Ovary (tissue), 9 donors: ENCODE measurements around the gene TSFM. TPM values are rescaled to one million over a fixed set of nuclear protein-coding genes. Genes with fewer than 3 reads are reported as not detected.

Experiments
- DNase-seq, 5 donors: peaks; one replicate each; pipeline ENCODE4 v3.0.0-alpha.2; 2019 to 2020
- H3K27ac ChIP-seq, 2 donors: fragments of 200-600 bp; one replicate each; pipeline versions ENCODE4 v1.5.1 to v1.8.0; 2019 to 2022
- H3K27me3 ChIP-seq: fragments of 200-600 bp; one replicate; pipeline ENCODE4 v1.8.0; 2022
- H3K36me3 ChIP-seq: fragments of 200-600 bp; sonication (generic); one replicate; pipeline ENCODE4 v1.5.1; 2019
- H3K4me1 ChIP-seq: one replicate; pipeline ENCODE4 v1.8.1; 2013; ENCODE audit warnings: mild to moderate bottlenecking, moderate library complexity; ENCODE audit not compliant: insufficient read depth
- H3K4me3 ChIP-seq: fragments of 200-600 bp; sonication (generic); one replicate; pipeline ENCODE4 v1.5.1; 2017
- H3K9me3 ChIP-seq, 2 donors: fragments of 200-600 bp in 1 of 2; sonication (generic) in 1 of 2; one replicate each; pipeline versions ENCODE4 v1.5.1 to v1.8.1; 2013 to 2019; ENCODE audit warnings: mild to moderate bottlenecking in 1 of 2, moderate library complexity in 1 of 2
- CTCF ChIP-seq, 3 donors: fragments of 450-650 bp in 2 of 3; fragments of 200-600 bp in 1 of 3; IDR thresholded peaks; one replicate each; pipeline versions ENCODE4 v1.5.1 to v1.8.0; 2016 to 2022; ENCODE audit warnings: antibody characterized with exemption in 3 of 3, mild to moderate bottlenecking in 1 of 3
- EP300 ChIP-seq: sonication (generic); formaldehyde crosslinking; IDR thresholded peaks from one replicate; pipeline ENCODE4 v1.6.1; 2017; ENCODE audit warnings: antibody characterized with exemption
- POLR2A ChIP-seq: fragments of 450-650 bp; IDR thresholded peaks from one replicate; pipeline ENCODE4 v1.6.1; 2017; ENCODE audit warnings: antibody characterized with exemption, mild to moderate bottlenecking, moderate library complexity
- WGBS, 3 donors: extraction: QIAGEN DNeasy Blood & Tissue Kit in 1 of 3; methylation state at CpG; one replicate each; pipeline versions ENCODE4 v1.1.5 to v1.1.7; 2013 to 2017; 5-methylcytosine and 5-hydroxymethylcytosine counted together
- intact Hi-C, 4 donors: fragments of 100-400 bp; cut with DNase I; formaldehyde crosslinking; loops; one replicate each; pipeline versions ENCODE4 v1.11.0 to v1.15.1; 2022 to 2023
- polyA plus RNA-seq, 2 donors: library from polyadenylated mRNA; stranded (reverse); fragments of 200-250 nt in 1 of 2; fragments of 350-450 nt in 1 of 2; fragmentation: Illumina TruSeq in 1 of 2; extraction: RNeasy Lipid Tissue Mini Kit (QIAGEN cat#74804) in 1 of 2; gene quantifications; one replicate each; pipeline ENCODE4 v1.2.3, GENCODE V29; 2013 to 2014
- total RNA-seq, 7 donors: library from RNA; depleted of rRNA in 2 of 7; stranded (reverse); fragments of >200 nt in 2 of 7; fragmentation: NEBNext Ultra II Directional in 3 of 7; extraction: Animal tissue kit (Norgen Biotek cat#: 25700) in 3 of 7; gene quantifications; one replicate each; pipeline versions ENCODE4 v1.1.0 to v1.2.4, GENCODE V29; 2016 to 2023
- donor health status: DM: no; HTN: no; CAD: no; lungs with moderate emphysema.
- donor health status: DM: no; HTN: no; CAD: no.
- donor health status: Bipolar disorder and iron deficiency.
- donor health status: DM: yes; HTN: yes; CAD: no.
- donor health status: DM: no; HTN: no; CAD: no.
- donor health status: DM: yes; HTN: yes; CAD: no.

The TSFM gene
- total and polyA plus RNA-seq, 9 donors = 13.2 to 28.1 (median 20.1) TPM

GRCh38 chr12:57780284-57780897, 2.2 kb upstream of the TSFM start:
- WGBS, 3 donors = 70 to 76% (median 72%) methylated on average over 4 of the region's 4 CpGs
- no peak for DNase-seq
- H3K27ac ChIP-seq = no peak overlapping the region
- no peaks in the 10 kb centered on the region for H3K27me3 ChIP-seq
- TF ChIP-seq POLR2A = no peak
- no peak for TF ChIP-seq EP300
- no peak for TF ChIP-seq CTCF (IDR thresholded peaks at IDR 0.05)
- intact Hi-C loops = loop anchor here in 1 of 4 donors (10.0 kb wide), 1 partner anchor 54 kb away; no protein-coding TSS in a partner anchor
- no peaks in the 10 kb centered on the region for H3K36me3 ChIP-seq
- H3K4me1 ChIP-seq = peaks cover 3% of the 10 kb centered on the region
- no peaks in the 10 kb centered on the region for H3K9me3 ChIP-seq
- no peak overlapping the region for H3K4me3 ChIP-seq

GRCh38 chr12:57781244-57781643, 1.3 kb upstream of the TSFM start:
- intact Hi-C loops = loop anchor here in 1 of 4 donors (10.0 kb wide), 1 partner anchor 54 kb away; no protein-coding TSS in a partner anchor
- H3K27me3 ChIP-seq = no peaks in the 10 kb centered on the region
- peaks cover 3% of the 10 kb centered on the region for H3K4me1 ChIP-seq
- no peak for TF ChIP-seq POLR2A
- TF ChIP-seq CTCF (IDR thresholded peaks at IDR 0.05) = no peak
- TF ChIP-seq EP300 = no peak
- DNase-seq = no peak
- no peaks in the 10 kb centered on the region for H3K36me3 ChIP-seq
- H3K4me3 ChIP-seq = no peak overlapping the region
- H3K27ac ChIP-seq = no peak overlapping the region
- H3K9me3 ChIP-seq = no peaks in the 10 kb centered on the region
- WGBS, 3 donors = 91 to 98% (median 96%) methylated on average over 3 of the region's 3 CpGs

- Histone ChIP-seq H3K36me3 (no peaks in the 10 kb centered on the region), H3K27me3 (no peaks in the 10 kb centered on the region), H3K4me1 (peaks cover 3% of the 10 kb centered on the region), H3K27ac (no peak overlapping the region), H3K4me3 (no peak overlapping the region), H3K9me3 (no peaks in the 10 kb centered on the region)
- intact Hi-C loops = loop anchor here in 2 of 4 donors (2.0 to 10.0 kb wide), 2 partner anchors 53 to 123 kb away; no protein-coding TSS in a partner anchor
- DNase-seq = no peak
- TF ChIP-seq POLR2A (no peak), EP300 (no peak), CTCF (IDR thresholded peaks at IDR 0.05) (no peak)
- 70 to 76% (median 72%) methylated on average over 2 of the region's 2 CpGs for WGBS, 3 donors
Measured at GRCh38 chr12:57781801-57782200, 786 bp upstream of the TSFM start.

- peak overlapping the region; percentile 93 for H3K4me3 ChIP-seq
- H3K4me1 ChIP-seq = peaks cover 3% of the 10 kb centered on the region
- intact Hi-C loops = loop anchor here in 2 of 4 donors (2.0 to 10.0 kb wide), 2 partner anchors 53 to 123 kb away; no protein-coding TSS in a partner anchor
- H3K9me3 ChIP-seq = no peaks in the 10 kb centered on the region
- TF ChIP-seq POLR2A (no peak), CTCF (IDR thresholded peaks at IDR 0.05) (no peak), EP300 (no peak)
- H3K27me3 ChIP-seq = no peaks in the 10 kb centered on the region
- DNase-seq = no peak
- H3K27ac ChIP-seq = no peak overlapping the region
- WGBS, 3 donors = 4 to 12% (median 5%) methylated on average over 4 of the region's 4 CpGs
- no peaks in the 10 kb centered on the region for H3K36me3 ChIP-seq
Measured at GRCh38 chr12:57782243-57782607, 362 bp upstream of the TSFM start.
